HUES6 (cell line): ENCODE data around the gene PITPNM1.
A peak's percentile ranks its signal among the peaks of the same experiment; 100 is the strongest.

Experiments used
- H3K27ac ChIP-seq: 2 replicates; pipeline ENCODE4 v1.7.0; 2013; ENCODE audit warnings: low read depth, mild to moderate bottlenecking, low read length, inconsistent platforms
- H3K27me3 ChIP-seq: 2 replicates; pipeline ENCODE4 v1.6.1; 2013; ENCODE audit warnings: low read length; ENCODE audit not compliant: control insufficient read depth, insufficient read depth
- H3K36me3 ChIP-seq: 2 replicates; pipeline ENCODE4 v1.6.1; 2013; ENCODE audit warnings: low read length; ENCODE audit not compliant: control insufficient read depth, insufficient read depth
- H3K4me1 ChIP-seq: 2 replicates; pipeline ENCODE4 v1.6.1; 2013; ENCODE audit warnings: low read length; ENCODE audit not compliant: control insufficient read depth, insufficient read depth
- H3K4me3 ChIP-seq: 2 replicates; pipeline ENCODE4 v1.5.1; 2013; ENCODE audit warnings: low read depth, low read length
- H3K9ac ChIP-seq: one replicate; pipeline ENCODE4 v1.6.1; 2013; ENCODE audit warnings: mild to moderate bottlenecking, low read length
- H3K9me3 ChIP-seq: 2 replicates; pipeline ENCODE4 v1.6.1; 2013; ENCODE audit warnings: low read depth, low read length; ENCODE audit not compliant: control insufficient read depth, insufficient read depth

Gene PITPNM1

DNA sequence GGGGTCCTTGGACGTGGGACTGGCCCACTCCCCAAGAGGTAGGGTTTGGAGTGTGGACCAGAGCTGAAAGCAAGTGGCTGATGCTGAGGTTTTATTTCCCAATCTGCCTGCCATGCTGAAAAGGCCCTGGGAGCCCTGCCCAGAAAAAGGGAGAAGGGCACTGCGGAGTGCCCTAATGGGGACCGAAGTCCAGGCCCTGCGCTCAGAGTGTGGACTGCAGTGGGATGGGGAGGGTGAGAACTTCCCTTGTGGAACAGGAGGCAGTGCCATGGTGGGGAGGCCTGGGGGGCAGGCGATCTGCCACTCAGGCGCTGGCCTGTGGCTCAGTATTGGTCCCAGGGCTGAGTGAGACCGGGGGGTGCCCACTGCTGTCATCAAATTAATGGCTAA, 56.9 kb downstream of the PITPNM1 start:
- H3K4me3 ChIP-seq: no peak overlapping the region
- no peaks in the 10 kb centered on the region for H3K36me3 ChIP-seq
- H3K9ac ChIP-seq: no peak overlapping the region
- H3K9me3 ChIP-seq: no peaks in the 10 kb centered on the region
- H3K27ac ChIP-seq: no peak overlapping the region
- no peaks in the 10 kb centered on the region; the same call in 1 of the 2 replicates for H3K27me3 ChIP-seq
- H3K4me1 ChIP-seq: no peaks in the 10 kb centered on the region

DNA sequence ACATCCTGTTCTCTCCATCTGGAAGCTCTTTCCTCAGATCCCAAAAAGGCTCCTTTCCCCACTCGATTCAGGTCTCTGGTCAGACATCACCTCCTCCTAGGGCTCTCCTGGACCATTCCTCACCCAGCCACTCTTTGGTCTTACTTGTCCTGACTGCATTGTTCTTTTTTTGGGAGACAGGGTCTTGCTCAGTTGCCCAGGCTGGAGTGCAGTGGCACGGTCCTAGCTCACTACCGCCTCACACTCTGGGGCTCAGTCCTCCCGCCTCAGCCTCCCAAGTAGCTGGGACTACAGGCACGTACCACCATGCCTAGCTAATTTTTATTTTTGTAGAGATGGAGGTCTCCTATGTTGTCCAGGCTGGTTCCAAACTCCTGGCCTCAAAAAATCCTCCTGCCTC, 59.6 kb downstream of the PITPNM1 start:
- Histone ChIP-seq H3K36me3 (peaks cover 16% of the 10 kb centered on the region), H3K9ac (no peak overlapping the region), H3K9me3 (no peaks in the 10 kb centered on the region), H3K27me3 (no peaks in the 10 kb centered on the region; the same call in 1 of the 2 replicates), H3K4me1 (no peaks in the 10 kb centered on the region), H3K27ac (no peak overlapping the region), H3K4me3 (no peak overlapping the region)

DNA sequence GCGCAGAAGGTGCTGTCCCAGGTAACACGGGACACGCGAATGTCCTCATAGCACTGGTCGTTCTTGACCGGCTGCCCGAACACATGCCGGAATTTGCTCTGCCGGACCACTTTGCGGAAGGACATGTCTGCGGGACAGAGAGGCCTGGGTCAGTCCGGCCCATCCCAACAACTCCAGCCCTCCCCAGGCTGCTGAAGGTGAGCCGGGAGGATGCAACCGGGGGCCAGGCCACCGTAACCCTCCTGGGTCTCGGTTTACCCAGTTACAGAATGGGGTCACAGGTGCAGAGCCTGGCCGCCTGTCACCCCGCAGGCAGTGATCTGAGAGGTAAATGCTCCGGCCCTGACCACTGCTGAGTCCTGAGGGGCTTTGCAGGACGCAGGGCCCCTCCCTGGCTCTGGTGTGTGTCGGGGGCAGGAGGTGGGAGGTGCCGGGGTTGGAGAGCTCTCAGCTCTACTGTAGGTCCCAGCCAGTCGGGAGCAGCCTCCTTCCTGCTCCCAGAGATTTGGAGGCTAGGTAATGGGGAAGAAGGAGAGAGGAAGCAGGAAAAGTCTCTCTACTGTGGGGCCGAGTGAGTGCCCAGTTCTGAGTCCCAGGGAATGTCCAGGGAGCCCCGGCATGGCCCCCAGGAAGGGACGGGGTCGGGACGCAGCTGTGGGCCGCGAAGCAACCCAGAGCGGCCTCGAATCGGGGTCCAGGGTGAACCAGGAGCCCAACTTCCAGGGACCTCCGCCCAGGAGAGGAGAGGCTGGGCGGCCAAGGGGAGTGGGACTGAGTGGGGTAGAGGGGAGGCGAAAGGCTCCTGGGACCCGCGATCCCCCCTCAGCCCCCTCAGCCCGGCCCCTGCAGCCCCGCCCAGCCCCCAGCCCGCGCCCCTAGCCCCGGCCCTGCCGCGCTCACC, 62.4 kb downstream of the PITPNM1 start:
- H3K4me1 ChIP-seq: peaks cover 2% of the 10 kb centered on the region
- peak overlapping the region; percentile 73; the same call in 1 of the 2 replicates for H3K27ac ChIP-seq
- H3K9me3 ChIP-seq: no peaks in the 10 kb centered on the region
- H3K4me3 ChIP-seq: peak overlapping the region; percentile 90
- peak overlapping the region; percentile 95 for H3K9ac ChIP-seq
- peaks cover 36% of the 10 kb centered on the region for H3K36me3 ChIP-seq
- H3K27me3 ChIP-seq: no peaks in the 10 kb centered on the region; the same call in 1 of the 2 replicates
